Stomach smooth muscle (tissue), 2 donors: ENCODE results near the gene ZNF568.

Source experiments
- H3K27ac ChIP-seq: one replicate; pipeline ENCODE4 v1.7.0; 2013; ENCODE audit warnings: mild to moderate bottlenecking, low read length, inconsistent platforms
- H3K27me3 ChIP-seq, 2 donors: one replicate each; pipeline ENCODE4 v1.7.0; 2013; ENCODE audit warnings: low read length in 2 of 2; ENCODE audit not compliant: insufficient read depth in 2 of 2, control insufficient read depth in 1 of 2
- H3K36me3 ChIP-seq, 2 donors: one replicate each; pipeline ENCODE4 v1.7.0; 2013; ENCODE audit warnings: low read length in 2 of 2; ENCODE audit not compliant: control insufficient read depth in 2 of 2, insufficient read depth in 2 of 2
- H3K4me1 ChIP-seq: one replicate; pipeline ENCODE4 v1.7.0; 2013; ENCODE audit warnings: low read length; ENCODE audit not compliant: control insufficient read depth, insufficient read depth
- H3K4me3 ChIP-seq, 2 donors: one replicate each; pipeline ENCODE4 v1.7.0; 2013; ENCODE audit warnings: low read length in 2 of 2
- H3K9ac ChIP-seq, 2 donors: one replicate each; pipeline ENCODE4 v1.7.0; 2013; ENCODE audit warnings: low read length in 2 of 2, mild to moderate bottlenecking in 1 of 2
- H3K9me3 ChIP-seq, 2 donors: one replicate each; pipeline ENCODE4 v1.7.0; 2013; ENCODE audit warnings: low read length in 2 of 2; ENCODE audit not compliant: control insufficient read depth in 2 of 2
- donor health status: healthy.
- donor health status: Pancreatic carcinoma.

ZNF568 gene

GRCh38 chr19:36915992-36916830 is at the start of gene ZNF568, which contains the start of gene ZNF829:
TSS of gene ZNF568 (plus strand) at chr19:36916332. CDS start at chr19:36922771, 6,439 bp downstream.
TSS of gene ZNF829 (minus strand) at chr19:36916291. CDS start at chr19:36915167, 1,124 bp downstream.
- peak within 1 kb of the TSS; percentile 92 for H3K27ac ChIP-seq
- H3K4me3 ChIP-seq = peak within 1 kb of the TSS; percentile 95 to 96
- peaks cover 0 to 3% of the 10 kb centered on the region in 2 donors for H3K9me3 ChIP-seq
- peak within 1 kb of the TSS; percentile 94 to 95 for H3K9ac ChIP-seq
- H3K27me3 ChIP-seq = no peaks in the 10 kb centered on the region
- H3K4me1 ChIP-seq = peaks cover 10% of the 10 kb centered on the region
- H3K36me3 ChIP-seq = peaks cover 10 to 18% of the 10 kb centered on the region in 2 donors

GRCh38 chr19:36876993-36877938 is 38.9 kb upstream of the ZNF568 start:
- H3K9me3 ChIP-seq = peaks cover 37 to 58% of the 10 kb centered on the region in 2 donors

GRCh38 chr19:36891768-36892357 is 24.3 kb upstream of the ZNF568 start:
- Histone ChIP-seq H3K27ac (no peak overlapping the region), H3K4me3 (peak overlapping the region in 1 of 2 donors; percentile 40)

More at GRCh38 chr19:36876993-36877938, 38.9 kb upstream of the ZNF568 start:
- Histone ChIP-seq H3K4me3 (peak overlapping the region in 1 of 2 donors; percentile 17), H3K27me3 (no peaks in the 10 kb centered on the region), H3K36me3 (peaks cover 19 to 24% of the 10 kb centered on the region in 2 donors), H3K9ac (no peak overlapping the region), H3K4me1 (no peaks in the 10 kb centered on the region), H3K27ac (no peak overlapping the region)

GRCh38 chr19:36894849-36895383 is 21.2 kb upstream of the ZNF568 start:
- Histone ChIP-seq H3K27ac (no peak overlapping the region), H3K4me1 (no peaks in the 10 kb centered on the region), H3K9ac (no peak overlapping the region), H3K27me3 (no peaks in the 10 kb centered on the region), H3K9me3 (peaks cover 54 to 68% of the 10 kb centered on the region in 2 donors), H3K4me3 (peak overlapping the region; percentile 16 to 56), H3K36me3 (peaks cover 45 to 68% of the 10 kb centered on the region in 2 donors)

More at GRCh38 chr19:36891768-36892357, 24.3 kb upstream of the ZNF568 start:
- Histone ChIP-seq H3K27me3 (no peaks in the 10 kb centered on the region), H3K9ac (no peak overlapping the region), H3K36me3 (peaks cover 38 to 56% of the 10 kb centered on the region in 2 donors), H3K9me3 (peaks cover 56 to 59% of the 10 kb centered on the region in 2 donors), H3K4me1 (no peaks in the 10 kb centered on the region)

GRCh38 chr19:36898422-36898821 is 17.7 kb upstream of the ZNF568 start:
- no peak overlapping the region for H3K27ac ChIP-seq
- H3K9ac ChIP-seq = no peak overlapping the region
- H3K36me3 ChIP-seq = peaks cover 37 to 45% of the 10 kb centered on the region in 2 donors
- H3K4me1 ChIP-seq = no peaks in the 10 kb centered on the region
- H3K27me3 ChIP-seq = no peaks in the 10 kb centered on the region
- H3K9me3 ChIP-seq = peaks cover 36 to 45% of the 10 kb centered on the region in 2 donors
- peak overlapping the region in 1 of 2 donors; percentile 3 for H3K4me3 ChIP-seq

GRCh38 chr19:36916991-36917390 is 859 bp downstream of the ZNF568 start:
- peak overlapping the region; percentile 94 to 95 for H3K9ac ChIP-seq
- H3K27ac ChIP-seq = peak overlapping the region; percentile 92
- H3K4me1 ChIP-seq = peaks cover 10% of the 10 kb centered on the region
- H3K9me3 ChIP-seq = no peaks in the 10 kb centered on the region
- H3K4me3 ChIP-seq = peak overlapping the region; percentile 95 to 96
- H3K27me3 ChIP-seq = no peaks in the 10 kb centered on the region
- peaks cover 13 to 17% of the 10 kb centered on the region in 2 donors for H3K36me3 ChIP-seq

GRCh38 chr19:36918090-36918489 is 2.0 kb downstream of the ZNF568 start:
- no peak overlapping the region for H3K27ac ChIP-seq
- peaks cover 10% of the 10 kb centered on the region for H3K4me1 ChIP-seq
- H3K36me3 ChIP-seq = peaks cover 20 to 23% of the 10 kb centered on the region in 2 donors
- H3K4me3 ChIP-seq = no peak overlapping the region
- H3K9me3 ChIP-seq = no peaks in the 10 kb centered on the region
- H3K27me3 ChIP-seq = no peaks in the 10 kb centered on the region
- no peak overlapping the region for H3K9ac ChIP-seq

- peaks cover 7 to 10% of the 10 kb centered on the region in 2 donors for H3K36me3 ChIP-seq
- no peak overlapping the region for H3K4me3 ChIP-seq
- H3K27ac ChIP-seq = no peak overlapping the region
- no peaks in the 10 kb centered on the region for H3K27me3 ChIP-seq
- no peak overlapping the region for H3K9ac ChIP-seq
- no peaks in the 10 kb centered on the region for H3K4me1 ChIP-seq
- no peaks in the 10 kb centered on the region for H3K9me3 ChIP-seq
These were observed 15.6 kb downstream of the ZNF568 start for GRCh38 chr19:36931684-36932083.

GRCh38 chr19:36939153-36939552 is 23.0 kb downstream of the ZNF568 start:
- Histone ChIP-seq H3K36me3 (peaks cover 29 to 39% of the 10 kb centered on the region in 2 donors), H3K9me3 (no peaks in the 10 kb centered on the region), H3K27me3 (no peaks in the 10 kb centered on the region)

More at GRCh38 chr19:36939153-36939552, 23.0 kb downstream of the ZNF568 start:
- Histone ChIP-seq H3K4me1 (no peaks in the 10 kb centered on the region), H3K27ac (no peak overlapping the region), H3K4me3 (no peak overlapping the region), H3K9ac (no peak overlapping the region)
